Effector CD8-positive, alpha-beta T cell (primary cell): ENCODE data around the gene PLCL1.

Experiments
- DNase-seq: peaks from one replicate; lab custom pipeline; 2025; lab: John Stamatoyannopoulos, UW

PLCL1 gene

GRCh38 chr2:197952540-197953202 lies 148.3 kb downstream of the PLCL1 start:
- no peak for DNase-seq

- no peak for DNase-seq
These were observed 149.9 kb downstream of the PLCL1 start for GRCh38 chr2:197954328-197954727.

GRCh38 chr2:197958592-197959150 lies 154.3 kb downstream of the PLCL1 start:
- no peak for DNase-seq

- no peak for DNase-seq
These were observed 155.0 kb downstream of the PLCL1 start for GRCh38 chr2:197959383-197959782.

GRCh38 chr2:197960786-197961185 lies 156.4 kb downstream of the PLCL1 start:
- DNase-seq, result no peak

GRCh38 chr2:197964720-197965119 lies 160.3 kb downstream of the PLCL1 start:
- DNase-seq, result no peak

- no peak for DNase-seq
These were observed 161.4 kb downstream of the PLCL1 start for GRCh38 chr2:197965756-197966155.

- no peak for DNase-seq
These were observed 165.0 kb downstream of the PLCL1 start for GRCh38 chr2:197969391-197969893.

- no peak for DNase-seq
These were observed 167.7 kb downstream of the PLCL1 start for GRCh38 chr2:197972061-197972460.

GRCh38 chr2:197972587-197972986 lies 168.2 kb downstream of the PLCL1 start:
- no peak for DNase-seq

GRCh38 chr2:197973772-197974171 lies 169.4 kb downstream of the PLCL1 start:
- no peak for DNase-seq

- DNase-seq, result no peak
These were observed 171.6 kb downstream of the PLCL1 start for GRCh38 chr2:197975931-197976519.

GRCh38 chr2:197978971-197979370 lies 174.6 kb downstream of the PLCL1 start:
- no peak for DNase-seq

- no peak for DNase-seq
These were observed 178.2 kb downstream of the PLCL1 start for GRCh38 chr2:197982565-197982964.

GRCh38 chr2:197985029-197985638 lies 180.7 kb downstream of the PLCL1 start:
- no peak for DNase-seq

- no peak for DNase-seq
These were observed 182.6 kb downstream of the PLCL1 start for GRCh38 chr2:197986977-197987376.

- no peak for DNase-seq
These were observed 186.0 kb downstream of the PLCL1 start for GRCh38 chr2:197990356-197990755.

- no peak for DNase-seq
These were observed 188.2 kb downstream of the PLCL1 start for GRCh38 chr2:197992482-197993133.

GRCh38 chr2:197993363-197993762 lies 189.0 kb downstream of the PLCL1 start:
- DNase-seq, result no peak

GRCh38 chr2:197993830-197994229 lies 189.4 kb downstream of the PLCL1 start:
- no peak for DNase-seq

- no peak for DNase-seq
These were observed 190.4 kb downstream of the PLCL1 start for GRCh38 chr2:197994751-197995150.

GRCh38 chr2:197996583-197996982 lies 192.2 kb downstream of the PLCL1 start:
- DNase-seq, result no peak
